Stimulated activated CD8-positive, alpha-beta memory T cell treated with anti-CD3 and anti-CD28 coated beads, Interleukin-2, amount 100 ng/mL, for 1 hour (primary cell): Measurements from ENCODE around the gene OR10A2.
"Not testable (repeated sequence)": the region's sequence is repeated elsewhere in the genome, so short reads cannot be mapped to it uniquely, and the experiment has no call there.

Experiments
- DNase-seq, 2 donors: peaks; one replicate each; pipeline ENCODE4 v3.0.0-alpha.2; 2020; ENCODE audit warnings: low read depth in 2 of 2

OR10A2 gene, protein sequence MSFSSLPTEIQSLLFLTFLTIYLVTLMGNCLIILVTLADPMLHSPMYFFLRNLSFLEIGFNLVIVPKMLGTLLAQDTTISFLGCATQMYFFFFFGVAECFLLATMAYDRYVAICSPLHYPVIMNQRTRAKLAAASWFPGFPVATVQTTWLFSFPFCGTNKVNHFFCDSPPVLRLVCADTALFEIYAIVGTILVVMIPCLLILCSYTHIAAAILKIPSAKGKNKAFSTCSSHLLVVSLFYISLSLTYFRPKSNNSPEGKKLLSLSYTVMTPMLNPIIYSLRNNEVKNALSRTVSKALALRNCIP

GRCh38 chr11:6862961-6863360, at the start of gene OR10A2:
OR10A2 (plus strand) TSS chr11:6863057; CDS start chr11:6869755, 6,698 bp downstream.
- DNase-seq, result no peak

GRCh38 chr11:6813656-6814055, 49.2 kb upstream of the OR10A2 start:
- no peak for DNase-seq

- DNase-seq, result no peak
These were observed 45.2 kb upstream of the OR10A2 start for GRCh38 chr11:6817694-6818093.

- DNase-seq, result no peak
These were observed 43.9 kb upstream of the OR10A2 start for GRCh38 chr11:6818967-6819366.

DNA sequence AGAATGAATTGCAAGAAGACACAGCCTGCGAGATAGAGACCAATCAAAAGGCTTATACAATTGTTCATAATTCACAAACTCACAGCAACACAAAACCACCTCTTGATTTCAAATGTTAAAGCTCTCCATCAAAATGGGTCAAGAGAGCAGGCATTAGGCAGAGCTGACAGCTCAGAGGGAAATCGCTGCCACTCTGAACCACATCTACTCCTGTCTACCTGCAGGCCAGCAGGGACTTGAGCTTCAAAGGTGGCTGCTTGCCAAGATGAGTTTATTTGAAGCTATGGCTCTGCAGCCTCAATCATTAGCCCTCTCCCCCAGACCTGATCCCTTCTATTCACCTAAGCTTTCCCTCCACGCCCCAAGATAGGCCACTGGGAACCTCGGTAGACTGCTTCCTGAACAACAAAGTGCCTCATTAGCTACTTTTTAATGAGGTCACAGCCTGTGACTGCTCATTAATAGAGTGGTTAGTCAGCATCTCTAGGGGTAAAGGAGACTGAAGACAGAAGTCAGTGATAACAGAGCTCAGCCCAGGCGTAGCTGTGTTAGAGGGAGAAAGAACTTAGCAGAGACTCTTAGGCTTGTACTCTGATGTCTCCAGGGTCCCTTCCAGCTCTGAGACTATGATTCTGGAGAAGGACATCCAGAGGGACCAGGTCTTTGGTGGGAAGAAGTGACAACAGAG, 38.6 kb upstream of the OR10A2 start:
- DNase-seq, result no peak

GRCh38 chr11:6825231-6825744, 37.6 kb upstream of the OR10A2 start:
- no peak for DNase-seq

DNA sequence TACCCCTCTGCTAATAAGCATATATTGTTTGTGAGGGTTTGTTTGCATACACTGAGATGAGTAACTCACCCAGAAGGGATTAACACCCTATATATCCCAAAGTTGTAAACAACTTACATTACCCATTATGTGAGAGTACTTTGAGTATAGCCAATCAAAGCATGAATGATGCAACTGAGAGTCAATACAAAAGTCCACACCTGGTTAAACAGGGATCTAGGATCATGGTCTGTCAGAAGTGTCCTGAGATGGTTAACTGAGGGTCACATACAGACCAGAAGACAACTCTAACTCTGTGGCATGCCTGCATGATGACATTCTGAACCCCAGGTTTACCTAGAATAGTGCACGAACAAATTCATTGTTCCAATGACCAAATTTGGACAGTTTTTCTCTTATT, 34.8 kb upstream of the OR10A2 start:
- no peak for DNase-seq

- DNase-seq, result no peak
These were observed 29.5 kb upstream of the OR10A2 start for GRCh38 chr11:6833356-6833755.

- DNase-seq, result no peak
These were observed 28.8 kb upstream of the OR10A2 start for GRCh38 chr11:6834021-6834420.

DNA sequence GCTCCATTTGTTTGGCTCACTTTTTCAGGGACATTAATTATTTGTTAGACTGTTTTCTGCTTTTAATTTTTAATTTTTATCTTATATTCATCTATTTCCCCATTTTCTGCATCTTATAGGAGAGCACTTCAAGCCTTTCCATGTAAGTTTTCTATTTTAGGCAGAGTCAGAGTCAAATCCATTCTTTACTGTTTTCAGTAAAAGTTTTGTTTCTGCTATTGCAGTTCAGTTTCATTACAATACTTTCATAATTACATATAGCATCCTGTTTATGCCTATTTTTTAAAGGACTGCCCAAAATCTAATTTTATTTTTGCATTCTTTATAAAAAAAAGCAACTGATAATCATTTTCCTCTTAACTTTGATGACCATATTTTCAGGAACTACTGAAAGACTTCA, 21.2 kb upstream of the OR10A2 start:
- DNase-seq, result no peak

DNA sequence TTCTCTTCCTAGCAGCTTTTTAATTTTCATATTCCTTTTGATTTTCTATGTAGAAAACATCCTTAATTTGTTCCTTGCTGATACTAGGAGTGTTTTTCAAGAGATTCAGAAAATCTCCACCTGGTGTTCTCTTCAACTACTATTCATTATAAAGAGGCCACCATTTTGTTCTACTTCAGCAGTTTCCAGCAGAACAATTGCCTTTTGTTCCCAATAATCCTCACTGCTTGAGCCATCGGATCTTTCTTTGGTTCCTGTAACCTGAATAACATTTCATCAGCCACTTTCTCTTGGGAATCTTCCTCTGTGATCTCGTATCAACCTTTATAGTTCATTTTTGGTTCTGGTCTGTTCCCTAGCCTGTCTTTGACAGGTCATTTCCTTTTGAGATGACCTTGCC, 19.2 kb upstream of the OR10A2 start:
- no peak for DNase-seq

- no peak for DNase-seq
These were observed 18.5 kb upstream of the OR10A2 start for GRCh38 chr11:6844356-6844755.

DNA sequence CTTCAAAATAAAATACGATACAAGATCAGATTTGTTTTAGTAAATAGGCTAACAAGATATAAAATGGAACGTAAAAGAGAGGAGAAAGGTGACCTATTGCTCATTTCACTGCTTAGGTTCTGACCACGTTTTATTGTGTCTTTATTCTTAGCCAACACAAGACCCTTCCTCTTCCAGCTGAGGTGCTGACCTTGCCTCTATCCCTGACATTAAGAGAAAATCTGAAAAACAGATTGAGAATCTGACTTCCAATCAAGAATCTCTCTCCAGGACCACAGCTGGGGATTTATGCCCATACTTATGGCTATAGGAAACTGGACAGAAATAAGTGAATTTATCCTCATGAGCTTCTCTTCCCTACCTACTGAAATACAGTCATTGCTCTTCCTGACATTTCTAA, 17.5 kb upstream of the OR10A2 start, which contains the start of gene OR10A5:
OR10A5 (plus strand) TSS at position 301 of the 400 bp plus-strand sequence; CDS start at position 301, 0 bp downstream.
- no peak for DNase-seq

DNA sequence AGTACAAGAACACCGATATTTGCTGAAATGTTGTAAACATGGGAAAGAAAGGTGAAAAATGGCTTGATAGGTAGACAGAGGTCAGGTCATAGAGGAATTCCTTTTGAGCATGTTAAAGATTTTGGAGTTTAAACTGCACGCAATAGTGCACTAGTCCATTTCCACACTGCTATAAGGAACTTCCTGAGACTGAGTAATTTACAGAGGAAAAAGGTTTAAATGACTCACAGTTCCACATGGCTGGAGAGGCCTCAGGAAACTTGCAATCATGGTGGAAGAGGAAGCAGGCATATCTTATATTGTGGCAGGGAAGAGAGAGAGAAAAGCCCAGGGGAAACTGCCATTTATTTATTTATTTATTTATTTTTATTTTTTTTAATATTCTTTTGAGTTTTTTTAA, 12.3 kb upstream of the OR10A2 start:
- no peak for DNase-seq

DNA sequence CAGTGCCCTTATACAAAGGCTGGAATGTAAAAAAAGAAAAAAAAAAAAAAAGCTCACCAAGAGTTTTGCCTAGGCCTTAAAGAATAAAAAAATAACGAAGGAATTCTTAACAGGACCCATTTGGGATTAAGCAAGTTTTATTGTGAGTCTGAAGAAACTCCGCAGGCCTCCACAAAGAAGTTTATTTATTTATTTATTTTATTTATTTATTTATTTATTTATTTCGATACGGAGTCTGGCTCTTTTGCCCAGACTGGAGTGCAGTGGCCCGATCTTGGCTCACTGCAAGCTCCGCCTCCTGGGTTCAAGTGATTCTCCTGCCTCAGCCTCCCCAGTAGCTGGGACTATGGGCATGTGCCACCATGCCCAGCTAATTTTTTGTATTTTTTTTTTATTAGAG, 8.1 kb upstream of the OR10A2 start:
- DNase-seq, result not testable (repeated sequence)

- no peak for DNase-seq
These were observed 6.8 kb upstream of the OR10A2 start for GRCh38 chr11:6855971-6856541.

DNA sequence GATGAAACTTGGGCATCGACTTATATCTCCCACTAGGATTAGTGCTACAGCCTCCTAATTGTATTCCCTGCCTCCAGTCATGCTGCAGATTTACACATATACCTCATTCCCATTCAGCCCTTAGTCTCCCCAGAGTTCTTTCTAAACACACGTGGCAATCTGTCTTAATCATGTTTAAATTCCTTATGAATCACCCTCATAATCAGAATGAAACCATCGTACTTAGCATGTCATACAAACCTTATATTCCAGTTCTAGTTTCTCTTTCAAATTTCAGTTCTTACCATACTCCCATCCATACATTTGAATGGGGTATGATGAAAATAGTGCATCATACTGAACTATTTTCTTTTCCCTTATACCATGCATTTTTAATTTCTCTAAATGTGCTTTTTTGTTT, 6.0 kb upstream of the OR10A2 start:
- no peak for DNase-seq

DNA sequence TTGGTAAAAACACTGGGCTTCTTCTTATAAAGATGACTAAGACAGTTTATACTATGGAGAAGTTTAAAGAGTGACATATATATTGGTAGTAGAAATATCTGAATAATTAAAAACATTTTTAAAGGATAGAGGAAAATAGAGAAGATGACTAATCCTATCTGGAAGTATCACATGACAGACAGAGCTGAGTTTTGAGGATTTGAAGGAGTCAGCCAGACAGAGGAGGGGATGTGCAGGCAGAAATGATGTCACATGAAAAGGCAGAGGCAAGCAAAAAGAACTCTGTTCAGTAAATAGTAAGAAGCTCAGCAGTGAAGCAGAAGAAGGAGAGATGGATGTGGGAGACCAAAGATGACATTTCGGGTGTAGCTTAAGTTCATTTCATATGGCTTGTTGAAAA, 1.6 kb downstream of the OR10A2 start:
- DNase-seq, result no peak

GRCh38 chr11:6871278-6871677, 8.4 kb downstream of the OR10A2 start:
- DNase-seq, result no peak

GRCh38 chr11:6875761-6876160, 12.9 kb downstream of the OR10A2 start:
- no peak for DNase-seq

DNA sequence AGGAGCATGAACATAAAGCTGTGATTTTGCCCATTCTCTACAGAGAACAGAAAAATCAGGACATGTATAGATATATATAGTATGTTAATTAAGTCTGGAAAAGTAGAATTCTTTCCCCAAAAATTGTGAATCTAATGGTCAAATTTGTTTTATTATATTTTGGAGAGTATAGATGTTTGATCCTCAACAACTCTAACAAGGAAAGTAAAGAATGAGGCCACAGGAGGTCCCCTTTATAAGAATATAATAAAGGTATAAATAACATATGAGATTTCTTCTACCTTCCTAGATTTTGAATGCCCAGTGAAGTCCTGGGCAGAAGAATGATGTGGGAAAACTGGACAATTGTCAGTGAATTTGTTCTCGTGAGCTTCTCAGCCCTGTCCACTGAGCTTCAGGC, 13.5 kb downstream of the OR10A2 start, which contains the start of gene OR10A4:
OR10A4 (plus strand) TSS at position 301 of the 400 bp plus-strand sequence; CDS start at position 324, 23 bp downstream.
- DNase-seq, result no peak

DNA sequence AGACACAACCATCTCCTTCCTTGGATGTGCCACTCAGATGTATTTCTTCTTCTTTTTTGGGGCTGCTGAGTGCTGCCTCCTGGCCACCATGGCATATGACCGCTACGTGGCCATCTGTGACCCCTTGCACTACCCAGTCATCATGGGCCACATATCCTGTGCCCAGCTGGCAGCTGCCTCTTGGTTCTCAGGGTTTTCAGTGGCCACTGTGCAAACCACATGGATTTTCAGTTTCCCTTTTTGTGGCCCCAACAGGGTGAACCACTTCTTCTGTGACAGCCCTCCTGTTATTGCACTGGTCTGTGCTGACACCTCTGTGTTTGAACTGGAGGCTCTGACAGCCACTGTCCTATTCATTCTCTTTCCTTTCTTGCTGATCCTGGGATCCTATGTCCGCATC, 14.1 kb downstream of the OR10A2 start:
- no peak for DNase-seq

DNA sequence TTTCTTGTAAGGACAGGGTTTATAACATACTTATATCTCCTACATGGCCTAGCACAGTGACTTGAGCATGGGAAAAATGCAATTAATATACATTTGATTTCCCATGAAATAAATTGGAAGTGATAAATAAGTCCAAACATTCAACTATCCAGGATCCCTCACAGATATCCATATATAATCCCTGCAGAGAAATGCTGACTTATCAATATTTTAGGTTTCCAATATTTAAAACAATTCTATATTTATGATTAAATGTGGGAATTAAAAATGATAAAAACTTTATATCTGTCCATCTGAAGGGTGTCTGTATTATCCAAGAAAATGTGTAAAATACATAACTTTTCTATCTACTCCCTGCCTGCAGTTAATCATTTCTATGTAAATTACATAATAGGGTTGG, 19.9 kb downstream of the OR10A2 start:
- no peak for DNase-seq
